C4-2B (cell line): ENCODE results near the gene VWA5A.

Experiments used
- ZFX ChIP-seq: fragments of 450-650 bp; IDR thresholded peaks from 2 replicates; pipeline ENCODE4 v1.6.1; 2017
- TF ChIP-seq, protein P1 (sequence below): fragments of 450-650 bp; conservative IDR thresholded peaks from 2 replicates; pipeline ENCODE4 v1.5.1; 2017; ENCODE audit warnings: mild to moderate bottlenecking

DNA sequence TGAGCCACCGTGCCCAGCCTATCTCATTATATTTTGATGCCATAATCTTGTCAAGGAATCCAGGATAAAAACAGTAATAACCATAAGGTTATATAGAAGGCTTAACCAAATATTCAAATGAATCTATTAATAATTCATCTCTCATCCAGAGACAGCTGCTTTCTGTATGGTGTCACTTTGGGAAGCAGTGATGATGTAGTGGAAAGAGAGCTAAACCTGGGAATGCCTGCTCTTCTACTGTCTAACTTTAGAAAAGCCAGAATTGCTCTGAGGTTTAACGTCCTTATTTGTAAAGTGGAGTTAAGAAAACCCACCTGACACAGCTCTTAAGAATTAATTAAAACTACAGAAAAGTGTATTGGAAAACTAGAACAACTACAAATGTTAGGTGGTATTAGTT, 38.6 kb downstream of the VWA5A start:
- TF ChIP-seq, protein P1, sequence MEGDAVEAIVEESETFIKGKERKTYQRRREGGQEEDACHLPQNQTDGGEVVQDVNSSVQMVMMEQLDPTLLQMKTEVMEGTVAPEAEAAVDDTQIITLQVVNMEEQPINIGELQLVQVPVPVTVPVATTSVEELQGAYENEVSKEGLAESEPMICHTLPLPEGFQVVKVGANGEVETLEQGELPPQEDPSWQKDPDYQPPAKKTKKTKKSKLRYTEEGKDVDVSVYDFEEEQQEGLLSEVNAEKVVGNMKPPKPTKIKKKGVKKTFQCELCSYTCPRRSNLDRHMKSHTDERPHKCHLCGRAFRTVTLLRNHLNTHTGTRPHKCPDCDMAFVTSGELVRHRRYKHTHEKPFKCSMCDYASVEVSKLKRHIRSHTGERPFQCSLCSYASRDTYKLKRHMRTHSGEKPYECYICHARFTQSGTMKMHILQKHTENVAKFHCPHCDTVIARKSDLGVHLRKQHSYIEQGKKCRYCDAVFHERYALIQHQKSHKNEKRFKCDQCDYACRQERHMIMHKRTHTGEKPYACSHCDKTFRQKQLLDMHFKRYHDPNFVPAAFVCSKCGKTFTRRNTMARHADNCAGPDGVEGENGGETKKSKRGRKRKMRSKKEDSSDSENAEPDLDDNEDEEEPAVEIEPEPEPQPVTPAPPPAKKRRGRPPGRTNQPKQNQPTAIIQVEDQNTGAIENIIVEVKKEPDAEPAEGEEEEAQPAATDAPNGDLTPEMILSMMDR, result no peak
- TF ChIP-seq ZFX, result no peak
